Upper lobe of right lung (tissue), 1 donor: ENCODE results near the gene MMP2. TPM values are rescaled to one million over a fixed set of nuclear protein-coding genes. Genes with fewer than 3 reads are reported as not detected.

Experiments
- ATAC-seq: fragments of 200-7000 bp; cut with Tn5 transposase; one replicate; pipeline ENCODE4 v1.9.1; 2020; ENCODE audit warnings: mild to moderate bottlenecking, moderate library complexity
- DNase-seq: peaks from one replicate; pipeline ENCODE4 v3.0.0-alpha.2; 2020
- H3K27ac ChIP-seq: fragments of 200-600 bp; one replicate; pipeline ENCODE4 v1.8.0; 2022
- H3K27me3 ChIP-seq: fragments of 200-600 bp; one replicate; pipeline ENCODE4 v1.8.0; 2022; ENCODE audit warnings: mild to moderate bottlenecking
- H3K36me3 ChIP-seq: fragments of 200-600 bp; one replicate; pipeline ENCODE4 v1.8.0; 2022
- H3K4me1 ChIP-seq: fragments of 200-600 bp; one replicate; pipeline ENCODE4 v1.8.0; 2022
- H3K4me3 ChIP-seq: fragments of 200-600 bp; one replicate; pipeline ENCODE4 v1.8.0; 2022; ENCODE audit warnings: mild to moderate bottlenecking
- H3K9me3 ChIP-seq: fragments of 200-600 bp; one replicate; pipeline ENCODE4 v1.8.0; 2022
- CTCF ChIP-seq: fragments of 200-600 bp; IDR thresholded peaks from one replicate; pipeline ENCODE4 v1.8.0; 2022; ENCODE audit warnings: antibody characterized with exemption
- intact Hi-C: fragments of 100-400 bp; cut with DNase I; formaldehyde crosslinking; loops from one replicate; pipeline ENCODE4 v1.11.0; 2022
- total RNA-seq: library from RNA; stranded (reverse); fragmentation: NEBNext Ultra II Directional; extraction: Animal tissue kit (Norgen Biotek cat#: 25700); gene quantifications from one replicate; pipeline ENCODE4 v1.2.1, GENCODE V29; 2021
- donor health status: DM: no; HTN: yes; CAD: no; lungs with severe emphysema.

MMP2 gene
- total RNA-seq, 1 donor from 2014 or later, result 353 TPM

- intact Hi-C loops, result no loop called here
- no peaks in the 10 kb centered on the region for H3K27me3 ChIP-seq
- no peaks in the 10 kb centered on the region for H3K36me3 ChIP-seq
- H3K27ac ChIP-seq, result no peak overlapping the region
- TF ChIP-seq CTCF, result no peak
- H3K4me3 ChIP-seq, result no peak overlapping the region
- DNase-seq (no peak), ATAC-seq (no peak)
- no peaks in the 10 kb centered on the region for H3K4me1 ChIP-seq
- H3K9me3 ChIP-seq, result no peaks in the 10 kb centered on the region
These were observed 60.5 kb downstream of the MMP2 start for GRCh38 chr16:55539488-55539887.

DNA sequence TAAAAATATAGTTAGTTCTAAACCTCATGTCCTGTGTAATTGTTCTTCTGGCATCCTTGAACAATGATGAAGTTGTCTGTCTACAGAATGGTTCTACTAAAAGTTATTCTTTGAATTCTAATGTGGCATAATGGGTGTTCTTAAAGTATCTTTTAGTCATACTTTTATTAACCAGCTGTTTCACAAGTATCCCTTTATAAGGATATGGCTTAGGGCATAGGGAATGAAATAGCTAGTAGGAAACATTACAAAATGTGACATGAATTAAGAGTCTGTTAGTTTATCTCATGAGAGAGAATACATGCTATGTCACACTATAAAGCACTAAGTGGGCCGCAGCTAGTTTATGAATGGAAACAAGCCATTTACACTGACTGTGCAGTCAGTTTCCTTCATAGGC lies 61.2 kb downstream of the MMP2 start:
- Histone ChIP-seq H3K36me3 (no peaks in the 10 kb centered on the region), H3K9me3 (no peaks in the 10 kb centered on the region), H3K27me3 (no peaks in the 10 kb centered on the region), H3K4me3 (no peak overlapping the region), H3K4me1 (no peaks in the 10 kb centered on the region), H3K27ac (no peak overlapping the region)
- intact Hi-C loops, result no loop called here
- DNase-seq (no peak), ATAC-seq (no peak)
- TF ChIP-seq CTCF, result no peak

DNA sequence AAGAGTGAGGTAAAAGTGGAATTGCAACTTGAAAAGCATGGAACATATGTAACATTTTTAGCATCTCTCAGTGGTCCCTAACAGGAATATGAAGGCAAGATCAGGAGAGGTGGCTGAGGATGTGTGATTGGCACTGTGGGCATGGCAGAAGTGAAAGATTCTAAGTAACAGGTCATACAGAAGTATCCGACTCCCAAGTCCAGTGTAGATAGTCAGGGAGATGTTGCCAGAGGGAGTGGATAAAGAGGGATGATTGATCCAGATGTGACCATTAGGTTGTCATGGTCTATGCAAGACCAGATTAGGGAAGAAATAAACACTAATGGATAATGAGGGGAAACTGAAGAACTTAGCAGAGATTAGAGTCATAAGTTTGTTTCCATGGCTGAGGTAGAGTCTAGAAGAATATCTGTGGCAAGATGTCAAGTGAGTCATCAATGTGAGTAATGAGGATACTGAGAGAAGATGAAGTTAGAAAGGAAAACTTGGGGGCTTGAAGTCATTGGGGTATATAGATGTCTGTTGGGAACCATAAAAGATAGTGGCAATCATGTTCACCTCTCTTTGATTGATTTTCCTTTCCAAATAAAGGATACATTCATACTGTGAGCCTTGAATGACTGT lies 63.6 kb downstream of the MMP2 start:
- DNase-seq (no peak), ATAC-seq (no peak)
- no peak for TF ChIP-seq CTCF
- intact Hi-C loops, result no loop called here
- Histone ChIP-seq H3K4me1 (no peaks in the 10 kb centered on the region), H3K9me3 (no peaks in the 10 kb centered on the region), H3K4me3 (no peak overlapping the region), H3K27ac (no peak overlapping the region), H3K36me3 (no peaks in the 10 kb centered on the region), H3K27me3 (no peaks in the 10 kb centered on the region)

DNA sequence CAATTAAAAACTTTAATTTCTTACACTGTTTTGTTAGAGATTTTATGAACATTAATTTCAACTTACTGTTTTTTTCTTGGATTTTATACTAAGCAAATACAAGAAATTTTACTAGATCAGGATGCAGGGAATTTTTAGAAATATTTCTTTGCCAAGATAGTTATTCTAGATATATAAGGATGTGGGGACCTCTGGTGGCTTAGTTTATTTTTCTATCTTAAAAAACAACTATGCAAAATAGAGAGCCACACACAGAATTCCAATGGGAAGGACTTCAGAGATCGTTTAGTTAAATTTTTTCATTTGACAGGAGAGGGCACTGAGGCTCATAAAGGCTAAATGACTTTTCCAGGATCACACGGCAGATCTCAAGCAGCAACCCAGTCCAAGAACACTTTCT lies 64.5 kb downstream of the MMP2 start:
- peak; percentile 42 for TF ChIP-seq CTCF
- Histone ChIP-seq H3K36me3 (no peaks in the 10 kb centered on the region), H3K27ac (no peak overlapping the region), H3K4me3 (no peak overlapping the region), H3K9me3 (no peaks in the 10 kb centered on the region), H3K4me1 (no peaks in the 10 kb centered on the region), H3K27me3 (no peaks in the 10 kb centered on the region)
- ATAC-seq (peak; percentile 33), DNase-seq (no peak)
- intact Hi-C loops, result no loop called here

GRCh38 chr16:55552621-55553020 lies 73.6 kb downstream of the MMP2 start:
- H3K27me3 ChIP-seq, result no peaks in the 10 kb centered on the region
- H3K4me3 ChIP-seq, result no peak overlapping the region
- no peak for ATAC-seq
- no peaks in the 10 kb centered on the region for H3K9me3 ChIP-seq
- TF ChIP-seq CTCF, result no peak
- DNase-seq, result no peak
- no peaks in the 10 kb centered on the region for H3K4me1 ChIP-seq
- intact Hi-C loops, result no loop called here
- no peaks in the 10 kb centered on the region for H3K36me3 ChIP-seq
- no peak overlapping the region for H3K27ac ChIP-seq

- no peaks in the 10 kb centered on the region for H3K9me3 ChIP-seq
- DNase-seq (no peak), ATAC-seq (no peak)
- peaks cover 19% of the 10 kb centered on the region for H3K4me1 ChIP-seq
- TF ChIP-seq CTCF, result no peak
- H3K27ac ChIP-seq, result no peak overlapping the region
- intact Hi-C loops, result no loop called here
- no peaks in the 10 kb centered on the region for H3K36me3 ChIP-seq
- H3K27me3 ChIP-seq, result no peaks in the 10 kb centered on the region
- no peak overlapping the region for H3K4me3 ChIP-seq
These were observed 76.4 kb downstream of the MMP2 start for GRCh38 chr16:55555436-55555835.
